ENCODE results near the gene GOLIM4.

GRCh38 chr3:168049367-168049974, 46.3 kb downstream of the GOLIM4 start:
- TF ChIP-seq RNF2 (IDR thresholded peaks at IDR 0.05; ENCODE audit: borderline replicate concordance, low read depth) = no peak
- no peak for TF ChIP-seq POLR2A (IDR thresholded peaks at IDR 0.05; ENCODE audit: low read length)
- no peak for TF ChIP-seq ZC3H11A (IDR thresholded peaks at IDR 0.05)
- TF ChIP-seq REST (IDR thresholded peaks at IDR 0.05) = no peak
- no peak for TF ChIP-seq CTCF (IDR thresholded peaks at IDR 0.05)
- TF ChIP-seq HDAC2 (IDR thresholded peaks at IDR 0.05) = no peak

Data from A549 (cell line).